Esophagus muscularis mucosa (tissue), 4 donors: ENCODE results near the gene ACER1. TPM values are rescaled to one million over a fixed set of nuclear protein-coding genes. Genes with fewer than 3 reads are reported as not detected.
A peak's percentile ranks its signal among the peaks of the same experiment; 100 is the strongest.
"Not testable (repeated sequence)": the region's sequence is repeated elsewhere in the genome, so short reads cannot be mapped to it uniquely, and the experiment has no call there.

ENCODE experiments used
- DNase-seq: peaks from one replicate; pipeline ENCODE4 v3.0.0-alpha.2; 2017; ENCODE audit errors: extremely low spot score
- H3K27ac ChIP-seq, 4 donors: fragments of 200-600 bp; sonication (generic); replicated peaks in 1 of 4; 1 replicate in 3 of 4; 2 replicates in 1 of 4; pipeline ENCODE4 v1.5.1; 2016 to 2019; ENCODE audit warnings: mild to moderate bottlenecking in 1 of 4
- H3K27me3 ChIP-seq, 4 donors: fragments of 200-600 bp; sonication (generic); one replicate each; pipeline versions ENCODE4 v1.5.1 to v1.6.0; 2016 to 2019
- H3K36me3 ChIP-seq, 4 donors: fragments of 200-600 bp; sonication (generic); one replicate each; pipeline ENCODE4 v1.5.1; 2016 to 2019
- H3K4me1 ChIP-seq, 4 donors: fragments of 200-600 bp; sonication (generic); one replicate each; pipeline ENCODE4 v1.5.1; 2016 to 2019
- H3K4me3 ChIP-seq, 4 donors: fragments of 200-600 bp; sonication (generic); 1 replicate in 2 of 4; 2 replicates in 2 of 4; pipeline ENCODE4 v1.5.1; 2016 to 2019; ENCODE audit warnings: mild to moderate bottlenecking in 4 of 4, moderate library complexity in 1 of 4
- H3K9me3 ChIP-seq, 4 donors: fragments of 200-600 bp; sonication (generic); 1 replicate in 3 of 4; 2 replicates in 1 of 4; pipeline ENCODE4 v1.5.1; 2016 to 2019
- CTCF ChIP-seq, 3 experiments: fragments of 200-600 bp in 2 of 3; fragments of 450-650 bp in 1 of 3; sonication (generic) in 2 of 3; IDR thresholded peaks; one replicate each; pipeline ENCODE4 v1.5.1; 2017 to 2019; ENCODE audit warnings: antibody characterized with exemption in 3 of 3, mild to moderate bottlenecking in 2 of 3, moderate library complexity in 1 of 3
- EP300 ChIP-seq: sonication (generic); formaldehyde crosslinking; IDR thresholded peaks from one replicate; pipeline ENCODE4 v1.6.1; 2017; ENCODE audit warnings: antibody characterized with exemption
- POLR2A ChIP-seq: fragments of 450-650 bp; IDR thresholded peaks from one replicate; pipeline ENCODE4 v1.6.1; 2017; ENCODE audit warnings: antibody characterized with exemption, moderate library complexity, mild to moderate bottlenecking, low read depth
- POLR2AphosphoS5 ChIP-seq, 2 donors: sonication (generic); formaldehyde crosslinking; IDR thresholded peaks; one replicate each; pipeline ENCODE4 v1.6.1; 2017; ENCODE audit warnings: antibody characterized with exemption in 2 of 2
- WGBS: methylation state at CpG from one replicate; pipeline ENCODE4 v1.1.5; 2018; 5-methylcytosine and 5-hydroxymethylcytosine counted together
- intact Hi-C: fragments of 100-400 bp; cut with DNase I; formaldehyde crosslinking; loops from one replicate; pipeline ENCODE4 v1.15.1; 2023
- total RNA-seq, 4 donors: library from RNA; depleted of rRNA; stranded (reverse); fragments of >200 nt; gene quantifications; one replicate each; pipeline versions ENCODE4 v1.1.0 to v1.2.1, GENCODE V29; 2016

Gene ACER1
- total RNA-seq, 4 donors from 2014 or later, result not detected

GRCh38 chr19:6364353-6364752 is 30.9 kb upstream of the ACER1 start:
- intact Hi-C loops, result no loop called here
- Histone ChIP-seq H3K9me3 (no peaks in the 10 kb centered on the region), H3K27me3 (no peaks in the 10 kb centered on the region), H3K36me3 (peaks cover 38 to 62% (median 61%) of the 10 kb centered on the region in 4 donors), H3K4me3 (no peak overlapping the region), H3K27ac (no peak overlapping the region), H3K4me1 (peaks cover 7 to 21% (median 18%) of the 10 kb centered on the region in 4 donors)
- TF ChIP-seq CTCF (IDR thresholded peaks at IDR 0.05) (no peak), POLR2AphosphoS5 (IDR thresholded peaks at IDR 0.05) (no peak)
- DNase-seq, result no peak
- 99% methylated on average over 21 of the region's 21 CpGs for WGBS

GRCh38 chr19:6362351-6362801 is 29.0 kb upstream of the ACER1 start:
- H3K27me3 ChIP-seq, result no peaks in the 10 kb centered on the region
- peaks cover 21 to 43% (median 42%) of the 10 kb centered on the region in 4 donors for H3K36me3 ChIP-seq
- no peak for DNase-seq
- peaks cover 7 to 21% (median 18%) of the 10 kb centered on the region in 4 donors for H3K4me1 ChIP-seq
- no peaks in the 10 kb centered on the region for H3K9me3 ChIP-seq
- peak overlapping the region; percentile 87 to 92 (median 90) for H3K27ac ChIP-seq
- no peak for TF ChIP-seq POLR2AphosphoS5 (IDR thresholded peaks at IDR 0.05)
- TF ChIP-seq CTCF (IDR thresholded peaks at IDR 0.05), result no peak
- no peak for TF ChIP-seq EP300
- no peak for TF ChIP-seq POLR2A
- intact Hi-C loops, result no loop called here
- 25% methylated on average over 11 of the region's 11 CpGs for WGBS
- H3K4me3 ChIP-seq, result peak overlapping the region; percentile 71 to 93 (median 88)

- 1% methylated on average over 7 of the region's 7 CpGs for WGBS
- Histone ChIP-seq H3K27me3 (no peaks in the 10 kb centered on the region), H3K4me3 (peak overlapping the region; percentile 71 to 93 (median 88)), H3K27ac (peak overlapping the region; percentile 87 to 92 (median 90)), H3K36me3 (peaks cover 20 to 39% (median 38%) of the 10 kb centered on the region in 4 donors), H3K4me1 (peaks cover 7 to 21% (median 18%) of the 10 kb centered on the region in 4 donors), H3K9me3 (no peaks in the 10 kb centered on the region)
- TF ChIP-seq CTCF (IDR thresholded peaks at IDR 0.05) (no peak), POLR2AphosphoS5 (IDR thresholded peaks at IDR 0.05) (no peak), EP300 (no peak), POLR2A (no peak)
- intact Hi-C loops, result no loop called here
- no peak for DNase-seq
Observed at GRCh38 chr19:6362027-6362350, 28.6 kb upstream of the ACER1 start.

GRCh38 chr19:6360857-6361216 is 27.4 kb upstream of the ACER1 start:
- peaks cover 8 to 27% (median 26%) of the 10 kb centered on the region in 4 donors for H3K36me3 ChIP-seq
- WGBS, result 87% methylated on average over 10 of the region's 10 CpGs
- DNase-seq, H3K9me3 ChIP-seq, H3K27me3 ChIP-seq, intact Hi-C loops: not testable (repeated sequence)
- H3K27ac ChIP-seq, result peak overlapping the region; percentile 87 to 92 (median 90)
- H3K4me1 ChIP-seq, result peaks cover 7 to 21% (median 18%) of the 10 kb centered on the region in 4 donors
- H3K4me3 ChIP-seq, result peak overlapping the region; percentile 71 to 93 (median 88)

GRCh38 chr19:6360445-6360844 is 27.0 kb upstream of the ACER1 start:
- Histone ChIP-seq H3K36me3 (peaks cover 8 to 23% (median 22%) of the 10 kb centered on the region in 4 donors), H3K4me1 (peaks cover 7 to 21% (median 18%) of the 10 kb centered on the region in 4 donors)
- H3K27ac ChIP-seq, H3K27me3 ChIP-seq, DNase-seq, intact Hi-C loops, H3K4me3 ChIP-seq, H3K9me3 ChIP-seq: not testable (repeated sequence)
- 97% methylated on average over 12 of the region's 12 CpGs for WGBS
